Thymus (tissue), 11 donors: ENCODE measurements around the gene NFAM1. TPM values are rescaled to one million over a fixed set of nuclear protein-coding genes. Genes with fewer than 3 reads are reported as not detected.

Source experiments
- DNase-seq, 9 donors: peaks; one replicate each; pipeline ENCODE4 v3.0.0-alpha.2; 2013; ENCODE audit warnings: low spot score in 9 of 9, low read depth in 6 of 9, missing footprints in 1 of 9
- H3K27ac ChIP-seq, 2 donors: one replicate each; pipeline ENCODE4 v1.5.1; 2013; ENCODE audit warnings: control low read depth in 1 of 2, low read depth in 1 of 2, low read length in 1 of 2, mild to moderate bottlenecking in 1 of 2, moderate library complexity in 1 of 2
- H3K27me3 ChIP-seq, 2 donors: one replicate each; pipeline ENCODE4 v1.5.1; 2013; ENCODE audit warnings: low read length in 1 of 2; ENCODE audit not compliant: control insufficient read depth in 2 of 2, insufficient read depth in 1 of 2
- H3K36me3 ChIP-seq, 2 donors: one replicate each; pipeline ENCODE4 v1.5.1; 2013; ENCODE audit warnings: low read length in 1 of 2, mild to moderate bottlenecking in 1 of 2, moderate library complexity in 1 of 2; ENCODE audit not compliant: control insufficient read depth in 2 of 2, insufficient read depth in 2 of 2
- H3K4me1 ChIP-seq, 2 donors: one replicate each; pipeline ENCODE4 v1.5.1; 2013; ENCODE audit warnings: low read length in 2 of 2; ENCODE audit not compliant: control insufficient read depth in 2 of 2, insufficient read depth in 2 of 2
- H3K4me3 ChIP-seq, 2 donors: one replicate each; pipeline ENCODE4 v1.5.1; 2013; ENCODE audit warnings: low read length in 2 of 2, control low read depth in 1 of 2, mild to moderate bottlenecking in 1 of 2
- H3K9me3 ChIP-seq, 2 donors: one replicate each; pipeline ENCODE4 v1.5.1; 2013; ENCODE audit warnings: low read length in 1 of 2, mild to moderate bottlenecking in 1 of 2; ENCODE audit not compliant: control insufficient read depth in 2 of 2, insufficient read depth in 1 of 2
- WGBS: extraction: QIAGEN DNeasy Blood & Tissue Kit; methylation state at CpG from one replicate; pipeline ENCODE4 v1.1.7; 2013; 5-methylcytosine and 5-hydroxymethylcytosine counted together
- polyA plus RNA-seq: library from polyadenylated mRNA; stranded (reverse); fragments of 200-250 nt; gene quantifications from one replicate; pipeline ENCODE4 v1.2.3, GENCODE V29; 2013
- total RNA-seq: library from RNA; stranded (reverse); fragments of 120-200 nt; gene quantifications from one replicate; pipeline ENCODE4 v1.2.4, GENCODE V29; 2013
- donor health status: healthy.

NFAM1 gene
- total and polyA plus RNA-seq, 2 donors: 1.7 to 2.0 TPM

- Histone ChIP-seq H3K36me3 (no peaks in the 10 kb centered on the region), H3K27me3 (peaks cover 0 to 10% of the 10 kb centered on the region in 2 donors), H3K9me3 (no peaks in the 10 kb centered on the region), H3K4me1 (peaks cover 0 to 7% of the 10 kb centered on the region in 2 donors), H3K4me3 (no peak overlapping the region), H3K27ac (no peak overlapping the region)
- no peak for DNase-seq
- 84% methylated on average over 22 of the region's 22 CpGs for WGBS
These were observed 101.2 kb downstream of the NFAM1 start for GRCh38 chr22:42331014-42331413.

Other genes with a start within 250 kb of the NFAM1 start
- gene TCF20, start 161.8 kb downstream of the NFAM1 start, total RNA-seq: 26.4 TPM
- 9.9 TPM for gene TCF20, start 161.8 kb downstream of the NFAM1 start, polyA plus RNA-seq
- 62.4 TPM for gene RRP7A, start 87.4 kb upstream of the NFAM1 start, total RNA-seq
- gene RRP7A, start 87.4 kb upstream of the NFAM1 start, polyA plus RNA-seq: 21.9 TPM
- gene SERHL2, start 121.6 kb upstream of the NFAM1 start, total RNA-seq: 2.4 TPM
- gene SERHL2, start 121.6 kb upstream of the NFAM1 start, polyA plus RNA-seq: 1.2 TPM
- 40.4 TPM for gene POLDIP3, start 182.5 kb upstream of the NFAM1 start, total RNA-seq
- gene POLDIP3, start 182.5 kb upstream of the NFAM1 start, polyA plus RNA-seq: 29.8 TPM
- 0.09 TPM for gene ATP5MGL, start 208.2 kb upstream of the NFAM1 start, total RNA-seq
- gene ATP5MGL, start 208.2 kb upstream of the NFAM1 start, polyA plus RNA-seq: 0.07 TPM
- gene CYB5R3, start 217.0 kb upstream of the NFAM1 start, total RNA-seq: 24.6 TPM
- gene CYB5R3, start 217.0 kb upstream of the NFAM1 start, polyA plus RNA-seq: 70.7 TPM